Aortic smooth muscle cell (primary cell): Measurements from ENCODE around the gene BCAM. TPM values are rescaled to one million over a fixed set of nuclear protein-coding genes. Genes with fewer than 3 reads are reported as not detected.

Source experiments
- total RNA-seq: library from RNA; depleted of rRNA; stranded (reverse); fragments of >200 nt; gene quantifications from 2 replicates; pipeline ENCODE4 v1.2.3, GENCODE V29; 2014

The BCAM gene, protein sequence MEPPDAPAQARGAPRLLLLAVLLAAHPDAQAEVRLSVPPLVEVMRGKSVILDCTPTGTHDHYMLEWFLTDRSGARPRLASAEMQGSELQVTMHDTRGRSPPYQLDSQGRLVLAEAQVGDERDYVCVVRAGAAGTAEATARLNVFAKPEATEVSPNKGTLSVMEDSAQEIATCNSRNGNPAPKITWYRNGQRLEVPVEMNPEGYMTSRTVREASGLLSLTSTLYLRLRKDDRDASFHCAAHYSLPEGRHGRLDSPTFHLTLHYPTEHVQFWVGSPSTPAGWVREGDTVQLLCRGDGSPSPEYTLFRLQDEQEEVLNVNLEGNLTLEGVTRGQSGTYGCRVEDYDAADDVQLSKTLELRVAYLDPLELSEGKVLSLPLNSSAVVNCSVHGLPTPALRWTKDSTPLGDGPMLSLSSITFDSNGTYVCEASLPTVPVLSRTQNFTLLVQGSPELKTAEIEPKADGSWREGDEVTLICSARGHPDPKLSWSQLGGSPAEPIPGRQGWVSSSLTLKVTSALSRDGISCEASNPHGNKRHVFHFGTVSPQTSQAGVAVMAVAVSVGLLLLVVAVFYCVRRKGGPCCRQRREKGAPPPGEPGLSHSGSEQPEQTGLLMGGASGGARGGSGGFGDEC
- total RNA-seq: 7.3 and 30.0 TPM in 2 replicates

DNA sequence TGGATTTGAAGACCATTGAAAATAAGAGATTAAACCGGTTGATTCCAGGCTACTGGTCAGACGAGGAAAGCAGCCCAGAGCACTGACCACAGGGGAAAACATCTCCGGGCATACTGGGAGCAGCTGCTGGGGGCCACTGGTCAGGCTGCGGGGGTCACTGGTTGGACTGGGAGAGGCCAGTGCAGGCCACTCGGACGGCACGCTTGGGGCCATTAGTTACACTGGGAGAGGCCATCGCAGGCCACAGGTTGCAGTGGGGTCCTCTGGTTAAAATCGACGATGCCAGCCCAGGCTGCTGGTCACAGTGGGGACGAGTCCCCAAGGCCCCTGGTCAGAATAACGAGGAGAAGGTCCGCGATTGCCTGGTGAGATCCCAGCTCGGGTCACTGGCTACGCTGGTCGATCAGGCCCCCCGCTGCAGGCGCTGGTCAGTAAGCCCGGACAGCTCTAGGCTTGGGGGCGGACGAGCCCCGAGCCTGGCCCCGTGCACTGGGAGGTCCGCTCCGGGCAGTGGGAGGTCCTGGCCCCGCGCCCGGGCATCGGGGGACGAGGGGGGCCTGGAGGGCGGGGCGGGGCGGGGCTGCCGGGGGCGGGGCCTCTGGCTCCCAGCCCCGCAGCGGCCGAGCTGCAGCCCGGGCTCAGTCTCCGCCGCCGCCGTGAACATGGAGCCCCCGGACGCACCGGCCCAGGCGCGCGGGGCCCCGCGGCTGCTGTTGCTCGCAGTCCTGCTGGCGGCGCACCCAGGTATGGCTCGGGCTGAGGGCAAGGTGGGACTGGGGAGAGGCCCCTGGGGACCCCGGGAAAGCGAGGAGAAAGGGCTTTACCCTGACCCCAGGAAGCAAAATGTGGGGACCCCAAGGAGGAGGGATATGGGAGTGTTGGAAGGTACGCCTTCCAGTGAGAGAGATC, at the start of gene BCAM:
Gene BCAM, plus strand, starts transcription at position 641 of the 909 bp plus-strand sequence. Its CDS starts 22 bp downstream, at position 663.

GRCh38 chr19:44777715-44778347, 31.1 kb upstream of the BCAM start, which contains the start of gene CBLC:
Gene CBLC, plus strand, starts transcription at chr19:44777890. Its CDS starts 42 bp downstream, at chr19:44777932.

GRCh38 chr19:44845612-44846454, 36.9 kb downstream of the BCAM start, which contains the start of gene NECTIN2:
Gene NECTIN2, plus strand, starts transcription at chr19:44846297. Its CDS starts 229 bp downstream, at chr19:44846526.

Other genes starting within 250 kb of the BCAM start
- gene IGSF23, start 195.5 kb upstream of the BCAM start, total RNA-seq: not detected in 2 replicates
- gene PVR, start 165.2 kb upstream of the BCAM start, total RNA-seq: 56.8 and 71.4 TPM in 2 replicates
- gene CEACAM19, start 137.6 kb upstream of the BCAM start, total RNA-seq: 1.8 and 4.9 TPM in 2 replicates
- gene CEACAM16, start 110.0 kb upstream of the BCAM start, total RNA-seq: not detected in 2 replicates
- gene BCL3, start 60.4 kb upstream of the BCAM start, total RNA-seq: 8.2 and 11.6 TPM in 2 replicates
- not detected in 2 replicates for gene CBLC, start 31.2 kb upstream of the BCAM start, total RNA-seq
- 51.3 and 58.1 TPM in 2 replicates for gene NECTIN2, start 37.2 kb downstream of the BCAM start, total RNA-seq
- gene TOMM40, start 82.2 kb downstream of the BCAM start, total RNA-seq: 24.0 and 42.1 TPM in 2 replicates
- 0.50 and 2.2 TPM in 2 replicates for gene APOE, start 96.7 kb downstream of the BCAM start, total RNA-seq
- gene APOC1, start 105.5 kb downstream of the BCAM start, total RNA-seq: 0.56 and 0.79 TPM in 2 replicates
- gene APOC4, start 133.1 kb downstream of the BCAM start, total RNA-seq: not detected in 2 replicates
- gene APOC2, start 136.9 kb downstream of the BCAM start, total RNA-seq: not detected in 2 replicates
- 37.8 and 38.0 TPM in 2 replicates for gene CLPTM1, start 146.3 kb downstream of the BCAM start, total RNA-seq
- 3.3 and 3.5 TPM in 2 replicates for gene RELB, start 192.4 kb downstream of the BCAM start, total RNA-seq
- 11.5 and 12.9 TPM in 2 replicates for gene CLASRP, start 229.9 kb downstream of the BCAM start, total RNA-seq